ENCODE results near the gene TNFRSF19.

Gene TNFRSF19

DNA sequence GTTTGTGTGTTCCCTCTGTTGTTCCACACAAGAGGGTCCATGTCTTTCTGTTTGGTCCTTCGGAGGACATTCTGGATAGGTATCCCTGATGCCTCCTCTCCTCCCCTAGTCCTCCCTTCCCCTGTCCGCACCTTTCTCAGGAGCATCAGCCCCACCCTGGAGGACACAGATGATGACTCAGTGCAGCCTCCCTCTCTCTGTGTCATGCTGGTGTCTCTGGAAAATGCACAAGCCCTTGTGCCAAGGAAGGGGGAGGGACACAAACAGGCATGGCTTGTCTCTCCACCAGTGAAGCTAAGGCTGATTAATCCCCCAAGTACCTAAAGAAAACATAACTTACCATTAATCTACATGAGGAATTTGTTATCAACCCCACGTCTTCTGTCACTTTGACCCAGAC is 16.2 kb upstream of the TNFRSF19 start:
- Histone ChIP-seq H3K4me3 (ENCODE audit: low read depth, low read length, poor library complexity, severe bottlenecking) (no peak overlapping the region), H3F3A (ENCODE audit: insufficient read depth, low read length) (no peaks in the 10 kb centered on the region), H2AFZ (ENCODE audit: low read length) (no peak overlapping the region), H3K36me3 (ENCODE audit: insufficient read depth, low read length) (no peaks in the 10 kb centered on the region), H3K9me3 (ENCODE audit: low read length) (no peaks in the 10 kb centered on the region), H3K27me3 (ENCODE audit: insufficient read depth, low read length) (no peaks in the 10 kb centered on the region; the same call in 1 of the 2 replicates), H3K9ac (ENCODE audit: low read length) (no peak overlapping the region), H3K4me2 (ENCODE audit: low read length) (no peak overlapping the region), H3K79me2 (ENCODE audit: insufficient read depth, low read length) (no peaks in the 10 kb centered on the region), H3K27ac (ENCODE audit: low read depth, low read length, poor library complexity, severe bottlenecking) (no peak overlapping the region), H4K20me1 (ENCODE audit: insufficient read depth, low read length) (no peaks in the 10 kb centered on the region), H3K9me2 (ENCODE audit: low read depth, low read length) (no peaks in the 10 kb centered on the region), H3K4me1 (ENCODE audit: insufficient read depth, low read length, severe bottlenecking) (no peaks in the 10 kb centered on the region)
- TF ChIP-seq, protein P1, sequence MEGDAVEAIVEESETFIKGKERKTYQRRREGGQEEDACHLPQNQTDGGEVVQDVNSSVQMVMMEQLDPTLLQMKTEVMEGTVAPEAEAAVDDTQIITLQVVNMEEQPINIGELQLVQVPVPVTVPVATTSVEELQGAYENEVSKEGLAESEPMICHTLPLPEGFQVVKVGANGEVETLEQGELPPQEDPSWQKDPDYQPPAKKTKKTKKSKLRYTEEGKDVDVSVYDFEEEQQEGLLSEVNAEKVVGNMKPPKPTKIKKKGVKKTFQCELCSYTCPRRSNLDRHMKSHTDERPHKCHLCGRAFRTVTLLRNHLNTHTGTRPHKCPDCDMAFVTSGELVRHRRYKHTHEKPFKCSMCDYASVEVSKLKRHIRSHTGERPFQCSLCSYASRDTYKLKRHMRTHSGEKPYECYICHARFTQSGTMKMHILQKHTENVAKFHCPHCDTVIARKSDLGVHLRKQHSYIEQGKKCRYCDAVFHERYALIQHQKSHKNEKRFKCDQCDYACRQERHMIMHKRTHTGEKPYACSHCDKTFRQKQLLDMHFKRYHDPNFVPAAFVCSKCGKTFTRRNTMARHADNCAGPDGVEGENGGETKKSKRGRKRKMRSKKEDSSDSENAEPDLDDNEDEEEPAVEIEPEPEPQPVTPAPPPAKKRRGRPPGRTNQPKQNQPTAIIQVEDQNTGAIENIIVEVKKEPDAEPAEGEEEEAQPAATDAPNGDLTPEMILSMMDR (IDR thresholded peaks at IDR 0.05; ENCODE audit: low read length): no peak
- no peak for TF ChIP-seq EZH2 (IDR thresholded peaks at IDR 0.05; ENCODE audit: borderline replicate concordance, low read length)

DNA sequence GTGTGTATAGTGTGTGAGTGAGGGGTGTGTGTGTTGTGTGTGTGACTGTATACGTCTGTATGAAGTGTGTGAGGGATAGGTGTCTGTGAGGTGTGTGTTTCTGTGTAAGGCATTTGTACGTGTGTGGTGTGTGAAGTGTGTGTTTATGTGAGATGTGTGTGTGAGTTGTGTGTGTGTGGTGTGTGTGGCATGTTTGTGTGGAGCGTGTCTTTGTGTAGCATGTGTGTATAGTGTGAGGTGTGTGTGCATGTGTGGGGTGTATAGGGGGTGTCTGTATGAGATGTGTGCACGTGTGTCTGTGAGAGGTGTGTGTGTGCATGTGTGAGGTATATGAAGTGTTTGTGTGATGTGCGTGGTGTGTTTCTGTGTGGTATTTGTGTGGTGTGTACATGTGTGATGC is 13.2 kb upstream of the TNFRSF19 start:
- no peaks in the 10 kb centered on the region for H3F3A ChIP-seq (ENCODE audit: insufficient read depth, low read length)
- no peak overlapping the region for H3K4me2 ChIP-seq (ENCODE audit: low read length)
- H2AFZ ChIP-seq (ENCODE audit: low read length): no peak overlapping the region
- H4K20me1 ChIP-seq (ENCODE audit: insufficient read depth, low read length): no peaks in the 10 kb centered on the region
- no peaks in the 10 kb centered on the region for H3K4me1 ChIP-seq (ENCODE audit: insufficient read depth, low read length, severe bottlenecking)
- no peaks in the 10 kb centered on the region for H3K9me2 ChIP-seq (ENCODE audit: low read depth, low read length)
- H3K9me3 ChIP-seq (ENCODE audit: low read length): no peaks in the 10 kb centered on the region
- H3K79me2 ChIP-seq (ENCODE audit: insufficient read depth, low read length): no peaks in the 10 kb centered on the region
- no peaks in the 10 kb centered on the region for H3K27me3 ChIP-seq (ENCODE audit: insufficient read depth, low read length)
- no peaks in the 10 kb centered on the region for H3K36me3 ChIP-seq (ENCODE audit: insufficient read depth, low read length)
- no peak for TF ChIP-seq EZH2 (IDR thresholded peaks at IDR 0.05; ENCODE audit: borderline replicate concordance, low read length)
- TF ChIP-seq, protein P1 (IDR thresholded peaks at IDR 0.05; ENCODE audit: low read length): no peak
- H3K9ac ChIP-seq (ENCODE audit: low read length): no peak overlapping the region
- no peak overlapping the region for H3K4me3 ChIP-seq (ENCODE audit: low read depth, low read length, poor library complexity, severe bottlenecking)
- H3K27ac ChIP-seq (ENCODE audit: low read depth, low read length, poor library complexity, severe bottlenecking): no peak overlapping the region

DNA sequence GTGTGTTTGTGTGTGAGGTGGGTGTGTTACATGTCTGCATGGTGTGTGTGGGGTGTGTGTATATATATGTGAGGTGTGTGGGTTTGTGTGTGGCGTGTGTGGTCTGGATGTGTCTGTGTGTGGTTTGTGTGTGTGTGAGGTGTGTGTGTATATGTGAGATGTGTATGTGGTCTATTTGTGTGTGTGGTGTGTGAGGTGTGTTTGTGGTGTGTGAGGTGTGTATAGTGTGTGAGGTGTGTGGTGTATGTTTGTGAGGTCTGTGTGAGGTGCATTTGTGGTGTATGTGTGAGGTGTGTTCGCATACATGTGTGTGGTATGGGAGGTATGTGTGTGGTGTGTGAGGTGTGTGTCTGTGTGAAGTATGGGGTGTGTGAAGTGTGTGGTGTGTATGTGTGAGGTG is 12.5 kb upstream of the TNFRSF19 start:
- H3K27me3 ChIP-seq (ENCODE audit: insufficient read depth, low read length): no peaks in the 10 kb centered on the region
- H3K4me1 ChIP-seq (ENCODE audit: insufficient read depth, low read length, severe bottlenecking): no peaks in the 10 kb centered on the region
- no peaks in the 10 kb centered on the region for H3K79me2 ChIP-seq (ENCODE audit: insufficient read depth, low read length)
- no peaks in the 10 kb centered on the region for H3K9me2 ChIP-seq (ENCODE audit: low read depth, low read length)
- no peak overlapping the region for H3K9ac ChIP-seq (ENCODE audit: low read length)
- no peak overlapping the region for H3K27ac ChIP-seq (ENCODE audit: low read depth, low read length, poor library complexity, severe bottlenecking)
- no peaks in the 10 kb centered on the region for H3F3A ChIP-seq (ENCODE audit: insufficient read depth, low read length)
- no peak overlapping the region for H3K4me2 ChIP-seq (ENCODE audit: low read length)
- H3K4me3 ChIP-seq (ENCODE audit: low read depth, low read length, poor library complexity, severe bottlenecking): no peak overlapping the region
- TF ChIP-seq, protein P1 (IDR thresholded peaks at IDR 0.05; ENCODE audit: low read length): no peak
- TF ChIP-seq EZH2 (IDR thresholded peaks at IDR 0.05; ENCODE audit: borderline replicate concordance, low read length): no peak
- H2AFZ ChIP-seq (ENCODE audit: low read length): no peak overlapping the region
- H4K20me1 ChIP-seq (ENCODE audit: insufficient read depth, low read length): no peaks in the 10 kb centered on the region
- H3K36me3 ChIP-seq (ENCODE audit: insufficient read depth, low read length): no peaks in the 10 kb centered on the region
- no peaks in the 10 kb centered on the region for H3K9me3 ChIP-seq (ENCODE audit: low read length)
